Left forelimb (tissue), 1 donor: Measurements from ENCODE around the gene ADTRP.

Source experiments
- DNase-seq: peaks from one replicate; pipeline ENCODE4 v3.0.0-alpha.2; 2018; ENCODE audit warnings: low spot score

The ADTRP gene

GRCh38 chr6:11778648-11779328, at the start of gene ADTRP:
Gene ADTRP (minus strand): TSS chr6:11778803. CDS start chr6:11778759, 44 bp downstream.
- DNase-seq: no peak

DNA sequence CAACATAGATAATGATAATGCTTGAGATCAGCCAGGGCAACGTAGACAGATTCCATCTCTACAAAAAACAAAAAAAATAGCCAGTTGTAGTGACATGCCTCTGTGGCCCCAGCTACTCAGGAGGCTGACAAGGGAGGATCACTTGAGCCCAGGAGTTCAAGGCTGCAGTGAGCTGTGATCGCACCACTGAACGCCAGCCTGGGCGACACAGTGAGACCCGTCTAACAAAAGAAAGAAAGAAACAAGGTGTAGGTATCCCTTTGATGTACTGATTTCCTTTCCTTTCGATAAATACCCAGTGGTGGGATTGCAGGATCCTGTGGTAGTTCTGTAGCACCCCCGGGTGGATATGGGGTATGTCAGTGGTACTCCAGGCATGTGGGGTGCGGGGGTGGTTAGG, 48.2 kb upstream of the ADTRP start:
- no peak for DNase-seq

DNA sequence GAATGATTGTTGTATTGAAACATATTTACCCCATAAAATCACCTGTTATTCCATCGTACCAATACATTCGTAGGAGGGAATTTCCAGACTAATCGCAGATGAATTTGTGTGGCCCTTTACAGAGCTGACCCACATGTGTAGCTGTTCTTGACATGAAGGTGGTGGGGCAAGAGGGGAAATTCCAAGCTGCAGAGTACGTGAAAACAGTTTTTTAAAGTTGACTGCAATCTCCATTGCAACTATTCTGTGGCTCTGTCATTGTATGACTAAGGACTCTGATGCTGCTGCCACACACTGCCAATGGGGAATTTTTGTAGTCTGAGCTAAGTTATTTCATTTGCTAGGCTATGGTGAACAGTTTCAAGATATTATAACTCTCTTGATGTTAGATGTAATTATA, 46.4 kb upstream of the ADTRP start:
- no peak for DNase-seq

- DNase-seq: no peak
Observed at GRCh38 chr6:11822346-11822745, 43.7 kb upstream of the ADTRP start.

GRCh38 chr6:11821781-11822180, 43.2 kb upstream of the ADTRP start:
- DNase-seq: no peak

DNA sequence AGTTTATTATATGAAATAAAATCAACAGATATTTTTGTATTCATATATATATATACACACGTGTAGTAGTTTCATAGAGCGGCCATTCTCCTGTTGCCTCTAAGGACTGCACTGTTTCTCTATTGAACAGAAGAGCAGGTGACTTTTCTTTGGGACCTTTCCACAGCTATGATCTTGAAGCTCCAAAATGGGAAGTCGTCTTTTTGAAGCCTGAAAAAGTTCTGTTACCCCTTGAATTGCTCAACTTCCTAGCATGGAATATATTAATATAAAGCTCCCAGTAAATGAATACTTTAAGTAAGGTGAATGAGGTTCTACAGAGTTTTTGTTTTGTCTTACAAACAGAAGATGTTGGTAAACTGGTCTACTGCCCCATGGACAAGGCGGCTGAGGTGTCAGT, 42.2 kb upstream of the ADTRP start:
- DNase-seq: no peak

- DNase-seq: no peak
Observed at GRCh38 chr6:11819486-11819885, 40.9 kb upstream of the ADTRP start.

- DNase-seq: no peak
Observed at GRCh38 chr6:11815231-11815630, 36.6 kb upstream of the ADTRP start.

GRCh38 chr6:11814819-11815218, 36.2 kb upstream of the ADTRP start:
- no peak for DNase-seq

DNA sequence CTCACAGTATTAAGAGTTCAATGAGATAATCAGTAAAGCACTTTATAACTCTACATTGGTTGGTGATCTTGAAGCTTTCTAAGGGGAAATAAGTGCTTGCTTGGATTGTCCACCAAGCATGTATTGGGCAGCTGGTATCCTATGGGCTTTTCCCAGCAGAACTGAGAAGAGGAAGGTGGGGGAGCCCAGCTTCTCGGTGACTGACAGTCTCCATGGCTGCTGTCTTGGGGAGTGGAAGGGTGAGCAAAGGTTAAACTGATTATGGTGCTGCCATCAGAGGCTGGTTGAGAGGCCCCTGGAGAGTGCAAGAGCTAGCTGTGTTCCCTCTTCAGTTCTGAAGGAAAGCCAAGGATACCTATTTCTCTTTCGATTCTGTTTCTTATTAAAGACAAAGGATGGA, 35.5 kb upstream of the ADTRP start:
- no peak for DNase-seq

DNA sequence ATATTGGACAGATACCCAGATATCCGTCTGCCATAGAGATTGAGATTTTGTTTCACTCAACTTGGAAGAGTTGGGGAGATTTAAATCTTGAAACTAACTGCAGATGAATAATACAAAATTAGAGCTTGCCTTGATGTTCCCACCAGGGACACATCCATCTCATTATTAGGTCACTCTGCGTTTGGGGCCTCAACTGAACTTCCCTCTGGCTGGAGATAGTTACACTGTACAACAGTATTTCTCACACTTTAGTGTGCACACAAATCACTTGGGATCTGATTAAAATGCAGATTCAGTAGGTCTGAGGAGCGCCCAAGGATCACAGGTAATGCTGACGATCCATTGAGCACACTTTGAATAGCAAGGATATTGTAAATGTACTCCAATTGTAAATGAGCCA, 35.0 kb upstream of the ADTRP start:
- no peak for DNase-seq

GRCh38 chr6:11812951-11813350, 34.3 kb upstream of the ADTRP start:
- DNase-seq: no peak

DNA sequence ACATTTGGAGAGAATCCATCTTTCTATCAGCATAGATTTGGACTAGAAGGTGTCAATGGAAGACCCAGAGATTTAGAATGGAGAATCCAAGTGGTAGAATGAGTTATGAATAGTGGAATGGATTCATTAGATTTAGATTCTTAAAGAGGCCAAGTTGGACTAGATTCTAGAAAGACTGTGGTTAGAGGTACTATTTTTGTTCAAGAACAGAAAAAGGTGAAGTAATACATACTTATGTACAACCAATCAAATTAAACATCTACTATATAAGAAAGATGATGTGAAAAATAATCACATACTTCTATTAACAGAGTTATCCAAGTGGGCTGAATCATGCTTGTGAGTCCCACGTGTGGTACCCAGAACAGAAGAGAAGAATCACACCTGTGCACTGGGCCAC, 33.8 kb upstream of the ADTRP start:
- DNase-seq: no peak

DNA sequence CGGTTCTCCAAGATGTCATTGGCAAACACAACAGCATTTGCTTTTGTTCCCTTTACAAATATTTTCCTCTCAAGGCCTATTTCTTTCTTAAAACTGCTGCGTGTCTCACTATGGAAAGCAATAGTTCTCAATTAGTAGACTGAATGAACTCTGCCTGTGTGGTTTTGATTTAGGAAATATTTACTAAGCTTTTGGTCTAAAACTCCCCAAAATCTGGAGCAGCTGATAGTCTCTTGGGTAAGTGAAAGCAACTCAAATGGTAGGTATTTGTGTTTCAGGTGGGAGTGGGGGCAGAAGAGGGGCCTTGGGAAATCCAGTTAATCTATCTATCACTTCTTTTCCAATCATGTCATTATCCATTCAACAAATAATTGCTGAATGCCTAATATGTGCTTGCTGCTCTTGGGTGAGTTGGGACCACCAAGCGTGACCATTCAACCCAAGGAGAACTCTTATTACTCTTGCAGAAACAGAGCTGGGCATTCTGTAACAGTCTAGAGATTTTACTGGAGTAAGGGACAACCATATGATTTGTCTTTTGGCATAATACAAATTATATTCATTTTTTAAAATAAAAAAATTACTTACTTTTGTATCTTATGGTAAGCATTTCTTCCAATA, 33.2 kb upstream of the ADTRP start:
- DNase-seq: no peak

DNA sequence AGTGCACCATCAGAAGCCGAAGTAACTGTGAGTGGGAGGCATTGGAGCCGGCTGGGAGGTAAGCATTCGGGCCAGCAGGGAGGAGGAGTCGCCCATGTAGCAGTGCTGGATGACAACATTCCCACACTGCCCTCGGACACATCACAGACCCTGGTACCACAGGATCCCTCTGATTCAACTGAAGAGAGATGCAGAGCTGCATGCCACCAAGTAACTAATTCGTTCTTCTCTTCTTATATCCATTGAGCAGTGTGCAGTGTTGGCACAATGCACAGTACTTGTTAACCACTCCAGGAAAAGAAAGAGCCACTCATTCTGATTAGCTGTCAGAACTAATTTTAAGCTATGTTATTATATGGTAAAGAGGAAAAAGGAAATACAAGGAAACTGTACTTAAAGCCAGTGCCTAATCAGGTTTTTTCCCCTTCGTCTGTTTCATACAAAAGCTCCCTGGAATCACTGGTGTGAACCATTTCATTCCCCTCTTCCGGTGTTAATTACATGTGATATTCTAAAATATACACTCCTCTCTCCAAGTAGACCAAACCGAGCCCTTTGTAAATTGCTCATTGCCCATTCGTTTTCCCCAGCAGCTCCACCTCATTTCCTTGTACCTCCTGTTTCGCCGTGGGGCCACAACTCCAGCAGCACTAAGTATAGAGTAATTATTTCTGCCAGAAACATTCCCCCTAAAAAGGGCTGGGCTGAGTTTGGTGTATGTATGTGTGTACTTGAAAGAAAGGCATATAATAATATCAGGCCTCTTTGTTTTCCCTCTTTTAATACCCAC, 32.4 kb upstream of the ADTRP start:
- no peak for DNase-seq

- DNase-seq: peak; percentile 73
Observed at GRCh38 chr6:11810039-11810541, 31.5 kb upstream of the ADTRP start.

DNA sequence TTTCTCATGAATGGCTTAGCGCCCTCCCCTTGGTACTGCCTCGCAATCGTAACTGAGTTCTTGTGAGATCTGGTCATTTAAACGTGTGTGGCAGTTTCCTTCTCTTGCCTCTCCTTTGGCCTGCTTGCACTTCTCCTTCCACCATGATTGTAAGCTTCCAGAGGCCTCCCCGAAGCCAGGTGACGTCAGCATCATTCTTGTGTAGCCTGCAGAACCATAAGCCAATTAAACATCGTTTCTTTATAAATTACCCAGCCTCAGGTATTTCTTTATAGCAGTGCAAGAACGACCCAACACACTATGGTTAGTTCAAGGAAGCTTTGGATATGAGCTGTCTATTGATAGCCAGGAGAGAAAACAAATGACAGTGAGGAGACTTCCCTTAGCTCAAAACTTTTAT, 29.5 kb upstream of the ADTRP start:
- no peak for DNase-seq

DNA sequence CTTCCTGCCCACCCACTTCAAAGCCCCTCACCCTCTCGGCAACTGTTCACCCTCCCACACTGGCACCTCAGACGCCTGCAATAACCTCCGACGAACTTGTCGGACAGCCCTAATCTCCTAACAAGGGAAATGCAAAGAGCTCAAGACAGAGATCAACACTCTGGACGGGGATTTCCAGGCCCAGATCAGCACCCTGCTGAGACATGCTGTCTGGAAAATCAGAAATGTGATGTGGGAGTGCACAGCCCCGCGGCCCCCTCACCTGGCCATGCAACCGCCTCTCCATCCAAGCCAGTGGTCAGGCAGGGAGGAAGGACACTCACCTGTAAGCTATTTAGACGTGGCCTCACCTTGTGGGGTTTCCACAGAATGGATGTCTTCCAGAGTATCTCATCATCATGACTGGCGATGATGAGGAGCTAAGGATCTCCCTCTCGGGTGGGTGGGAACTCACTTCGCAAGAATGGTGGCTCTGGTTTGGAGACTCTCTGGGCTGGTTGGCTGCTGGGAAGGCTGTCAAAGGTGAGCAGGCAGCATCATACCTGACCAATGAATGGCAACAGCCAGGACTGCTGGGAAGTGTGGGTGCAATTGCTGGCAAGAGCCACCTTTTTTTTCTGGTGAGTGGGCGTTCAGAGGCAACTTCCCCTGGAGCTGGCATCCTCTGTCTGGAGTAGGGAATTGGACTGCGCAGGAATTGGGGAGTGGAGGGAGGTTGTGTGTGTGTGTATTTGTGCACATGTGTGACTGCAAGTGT, 28.1 kb upstream of the ADTRP start:
- no peak for DNase-seq

- no peak for DNase-seq
Observed at GRCh38 chr6:11805259-11806053, 26.9 kb upstream of the ADTRP start.

DNA sequence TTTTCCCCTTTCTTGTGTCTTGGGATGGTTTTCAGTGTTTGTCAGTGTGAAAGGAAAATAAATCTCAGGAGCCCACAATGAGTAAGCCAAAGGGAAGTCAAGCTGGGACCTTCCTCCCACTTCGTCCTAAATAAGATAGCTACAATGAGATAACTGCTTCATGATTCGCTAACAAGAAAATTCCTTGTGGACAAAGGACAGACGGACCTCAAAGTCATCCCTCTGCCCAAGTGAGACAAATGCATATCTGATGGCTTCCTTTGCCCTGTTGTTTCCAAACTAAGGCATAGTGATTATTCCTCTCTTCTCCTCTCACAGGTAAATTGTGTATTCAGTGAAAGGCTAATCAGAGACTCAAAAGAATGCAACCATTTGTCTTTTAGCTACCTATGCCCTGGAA, 26.1 kb upstream of the ADTRP start:
- DNase-seq: no peak

DNA sequence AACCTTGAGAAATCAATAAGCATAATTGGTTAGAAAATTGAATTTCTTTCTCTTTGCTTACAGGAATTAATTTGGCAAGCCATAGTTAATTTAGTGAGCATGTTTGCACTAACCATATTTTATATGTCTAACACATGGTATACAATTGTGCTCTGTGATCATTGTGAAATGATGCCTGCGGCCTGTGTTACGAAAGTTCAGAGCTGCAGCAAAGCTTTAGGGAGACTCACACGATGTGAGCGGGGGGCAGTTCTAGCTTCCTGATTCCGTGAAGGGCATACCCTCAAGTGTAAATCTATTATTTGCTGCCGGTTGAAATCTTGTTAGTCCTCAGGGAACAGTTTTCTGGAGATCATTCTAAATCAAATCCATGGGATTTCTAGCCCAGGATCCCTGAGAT, 25.5 kb upstream of the ADTRP start:
- DNase-seq: no peak

DNA sequence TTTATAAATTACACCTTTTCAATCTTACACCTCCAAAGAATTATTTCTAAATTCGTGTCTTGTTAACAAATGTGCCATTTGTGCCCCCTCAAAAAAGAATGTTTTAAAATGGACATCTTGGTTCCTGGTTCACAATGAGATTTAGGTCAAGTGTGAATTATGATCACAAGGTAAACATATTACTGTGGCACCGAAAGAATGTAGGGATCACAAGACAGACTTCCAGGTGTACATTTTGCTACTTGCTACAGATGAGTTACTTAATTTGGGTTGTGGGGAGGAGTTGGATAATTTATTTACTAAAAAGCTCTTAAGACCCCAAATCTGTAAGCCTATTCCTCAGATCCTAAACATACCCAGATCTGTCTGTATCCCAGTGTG, 25.0 kb upstream of the ADTRP start:
- DNase-seq: no peak
